BJ (cell line): ENCODE data around the gene PTPRM. TPM values are rescaled to one million over a fixed set of nuclear protein-coding genes. Genes with fewer than 3 reads are reported as not detected.

Experiments
- CTCF ChIA-PET: fragments of 350-600 bp; formaldehyde crosslinking; extraction: SDS; loops from one replicate; lab custom pipeline; 2021; ENCODE audit warnings: antibody characterized with exemption, inconsistent platforms; lab: Yijun Ruan, JAX
- POLR2A ChIA-PET: fragments of 300-600 bp; sonication (Branson Sonifier 250); formaldehyde crosslinking; extraction: SDS; loops from one replicate; lab custom pipeline; 2021; ENCODE audit warnings: antibody characterized with exemption; lab: Charles Lee
- DNase-seq: peaks from one replicate; pipeline ENCODE4 v3.0.0-alpha.2; 2011; ENCODE audit warnings: low read depth
- H3K27me3 ChIP-seq: 2 replicates; pipeline ENCODE4 v1.6.0; 2011; ENCODE audit warnings: low read length; ENCODE audit not compliant: control insufficient read depth, insufficient read depth
- H3K36me3 ChIP-seq: 2 replicates; pipeline ENCODE4 v1.5.1; 2011; ENCODE audit warnings: low read length; ENCODE audit not compliant: control insufficient read depth, insufficient read depth
- H3K4me3 ChIP-seq: 2 replicates; pipeline ENCODE4 v1.5.1; 2011; ENCODE audit warnings: low read depth, mild to moderate bottlenecking, control low read depth, low read length
- polyA plus RNA-seq: library from polyadenylated mRNA; depleted of rRNA; stranded (reverse); fragments of >200 nt; gene quantifications from 2 replicates; pipeline ENCODE4 v1.2.3, GENCODE V29; 2011
- TF ChIP-seq, protein P1 (sequence below): IDR thresholded peaks from 2 replicates; pipeline ENCODE4 v1.5.1; 2011; ENCODE audit warnings: low read depth, mild to moderate bottlenecking, control low read depth, inconsistent platforms, low read length, moderate library complexity; ENCODE audit not compliant: insufficient read depth

Gene PTPRM
- polyA plus RNA-seq, 1 experiment: 149 TPM

DNA sequence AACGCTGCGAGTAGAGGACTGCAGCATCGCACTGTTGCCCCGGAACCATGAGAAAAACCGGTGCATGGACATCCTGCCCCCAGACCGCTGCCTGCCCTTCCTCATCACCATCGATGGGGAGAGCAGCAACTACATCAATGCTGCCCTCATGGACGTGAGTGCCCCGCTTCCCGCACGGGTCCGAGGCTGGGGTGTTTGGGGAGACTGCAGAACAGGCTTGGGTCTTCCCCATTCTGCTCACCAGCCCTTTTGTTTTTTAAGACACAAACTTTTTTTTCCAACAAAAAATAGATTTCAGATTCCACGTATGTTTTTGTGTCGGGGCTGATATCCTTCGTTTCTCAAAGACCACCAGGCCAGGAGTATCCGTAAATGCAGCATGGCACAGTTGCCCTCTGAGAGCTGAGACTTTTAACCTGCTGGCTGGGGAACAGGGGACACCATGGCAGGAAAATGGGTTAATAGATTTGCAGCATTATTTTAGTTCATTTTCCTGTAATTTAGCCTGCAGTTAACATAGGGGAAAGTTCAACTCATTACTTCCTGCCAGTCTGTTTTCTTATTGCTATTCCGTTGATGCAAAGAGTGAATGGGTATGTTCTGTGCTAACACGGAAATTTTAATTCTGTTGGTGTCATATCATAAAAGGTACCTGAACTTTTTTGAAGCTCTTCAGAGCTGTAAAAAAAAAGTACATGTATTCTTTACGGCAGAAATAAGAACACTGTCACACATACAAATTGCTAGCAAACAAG, 812.2 kb downstream of the PTPRM start:
- Histone ChIP-seq H3K4me3 (no peak overlapping the region), H3K36me3 (peaks cover 7% of the 10 kb centered on the region), H3K27me3 (no peaks in the 10 kb centered on the region)
- CTCF ChIA-PET: interaction anchor here (0.6 to 1.9 kb wide), 2 partner anchors 10 to 1024 kb away, joined by 3 to 10 read pairs; no protein-coding TSS in a partner anchor
- DNase-seq: no peak
- TF ChIP-seq, protein P1, sequence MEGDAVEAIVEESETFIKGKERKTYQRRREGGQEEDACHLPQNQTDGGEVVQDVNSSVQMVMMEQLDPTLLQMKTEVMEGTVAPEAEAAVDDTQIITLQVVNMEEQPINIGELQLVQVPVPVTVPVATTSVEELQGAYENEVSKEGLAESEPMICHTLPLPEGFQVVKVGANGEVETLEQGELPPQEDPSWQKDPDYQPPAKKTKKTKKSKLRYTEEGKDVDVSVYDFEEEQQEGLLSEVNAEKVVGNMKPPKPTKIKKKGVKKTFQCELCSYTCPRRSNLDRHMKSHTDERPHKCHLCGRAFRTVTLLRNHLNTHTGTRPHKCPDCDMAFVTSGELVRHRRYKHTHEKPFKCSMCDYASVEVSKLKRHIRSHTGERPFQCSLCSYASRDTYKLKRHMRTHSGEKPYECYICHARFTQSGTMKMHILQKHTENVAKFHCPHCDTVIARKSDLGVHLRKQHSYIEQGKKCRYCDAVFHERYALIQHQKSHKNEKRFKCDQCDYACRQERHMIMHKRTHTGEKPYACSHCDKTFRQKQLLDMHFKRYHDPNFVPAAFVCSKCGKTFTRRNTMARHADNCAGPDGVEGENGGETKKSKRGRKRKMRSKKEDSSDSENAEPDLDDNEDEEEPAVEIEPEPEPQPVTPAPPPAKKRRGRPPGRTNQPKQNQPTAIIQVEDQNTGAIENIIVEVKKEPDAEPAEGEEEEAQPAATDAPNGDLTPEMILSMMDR: no peak
- POLR2A ChIA-PET: no interaction called here

DNA sequence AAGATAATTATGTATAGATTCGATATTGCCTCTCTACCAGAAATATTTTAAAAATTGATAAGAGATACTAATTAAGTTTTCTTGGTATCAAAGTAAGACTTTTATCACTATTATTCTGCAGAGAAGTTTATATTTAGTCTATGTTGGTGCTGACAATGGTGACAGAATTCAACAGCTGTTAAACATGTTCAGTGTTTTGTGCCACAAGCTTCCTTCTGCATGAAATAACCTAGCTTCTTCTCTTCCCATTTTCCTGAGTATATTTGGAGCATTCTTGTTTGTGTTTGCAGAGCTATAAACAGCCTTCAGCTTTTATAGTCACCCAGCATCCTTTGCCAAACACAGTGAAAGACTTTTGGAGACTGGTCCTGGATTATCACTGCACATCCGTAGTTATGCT, 812.9 kb downstream of the PTPRM start:
- CTCF ChIA-PET: interaction anchor here (1.9 kb wide), 1 partner anchor 9 kb away, joined by 10 read pairs; no protein-coding TSS in a partner anchor
- peaks cover 11% of the 10 kb centered on the region for H3K36me3 ChIP-seq
- H3K4me3 ChIP-seq: no peak overlapping the region
- TF ChIP-seq, protein P1: no peak
- H3K27me3 ChIP-seq: no peaks in the 10 kb centered on the region
- POLR2A ChIA-PET: no interaction called here
- DNase-seq: no peak

DNA sequence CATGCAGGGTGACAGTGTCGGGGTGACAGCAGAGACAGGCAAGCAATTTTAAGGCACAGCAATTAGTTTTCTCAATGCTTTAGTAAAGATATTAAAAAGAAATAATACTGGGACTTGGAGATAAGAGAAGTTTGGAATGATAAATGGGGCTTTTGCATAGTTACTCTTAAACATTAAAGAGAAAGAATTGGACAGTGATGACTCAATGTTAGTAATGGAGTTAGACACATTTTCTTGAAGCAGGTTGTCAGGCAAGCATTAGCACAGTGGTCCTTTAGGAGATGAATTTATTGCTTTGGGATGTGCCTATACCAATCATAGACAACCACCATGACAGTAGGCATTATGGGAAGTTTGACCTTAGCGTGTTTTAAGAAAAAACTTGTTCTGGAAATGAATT, 813.8 kb downstream of the PTPRM start:
- CTCF ChIA-PET: interaction anchor here (1.1 to 1.9 kb wide), 3 partner anchors 9 to 591 kb away, joined by 3 to 10 read pairs (median 3); no protein-coding TSS in a partner anchor
- no peak for DNase-seq
- Histone ChIP-seq H3K36me3 (peaks cover 13% of the 10 kb centered on the region), H3K27me3 (no peaks in the 10 kb centered on the region), H3K4me3 (no peak overlapping the region)
- TF ChIP-seq, protein P1: no peak
- POLR2A ChIA-PET: no interaction called here

DNA sequence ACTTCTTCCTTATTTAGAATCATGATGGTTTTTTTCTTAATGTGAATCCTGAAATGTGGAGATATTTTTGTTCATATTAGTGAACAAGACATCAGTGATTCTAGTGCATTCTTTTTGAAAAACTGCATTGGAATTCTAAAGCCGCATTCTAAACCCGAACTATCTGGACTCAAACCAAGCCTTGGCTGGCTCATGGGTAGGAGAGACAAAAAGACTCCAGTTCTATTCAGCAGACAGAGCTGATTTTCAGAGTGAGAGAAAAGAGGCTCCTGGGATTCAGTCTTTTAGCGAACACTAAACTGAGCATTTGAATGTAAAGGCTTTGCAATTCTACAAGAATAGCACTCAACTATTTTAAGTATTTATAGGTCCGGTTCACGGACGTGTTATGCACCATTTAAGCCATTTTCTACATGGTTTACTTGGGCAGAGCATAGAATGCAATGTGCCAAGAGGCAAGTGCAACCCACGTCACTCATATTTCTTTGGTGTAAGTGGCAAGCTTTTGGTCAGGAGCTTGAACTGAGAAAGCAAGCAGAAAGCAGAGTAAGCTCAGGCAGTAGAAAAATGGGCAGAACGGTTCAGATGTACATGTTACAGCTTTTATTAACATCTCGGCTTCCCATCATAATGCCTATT, 814.8 kb downstream of the PTPRM start:
- H3K4me3 ChIP-seq: no peak overlapping the region
- peaks cover 15% of the 10 kb centered on the region for H3K36me3 ChIP-seq
- CTCF ChIA-PET: interaction anchor here (1.0 to 1.3 kb wide), 3 partner anchors 9 to 592 kb away, joined by 3 to 4 read pairs (median 3); no protein-coding TSS in a partner anchor
- no peak for DNase-seq
- POLR2A ChIA-PET: no interaction called here
- H3K27me3 ChIP-seq: no peaks in the 10 kb centered on the region
- TF ChIP-seq, protein P1: no peak

DNA sequence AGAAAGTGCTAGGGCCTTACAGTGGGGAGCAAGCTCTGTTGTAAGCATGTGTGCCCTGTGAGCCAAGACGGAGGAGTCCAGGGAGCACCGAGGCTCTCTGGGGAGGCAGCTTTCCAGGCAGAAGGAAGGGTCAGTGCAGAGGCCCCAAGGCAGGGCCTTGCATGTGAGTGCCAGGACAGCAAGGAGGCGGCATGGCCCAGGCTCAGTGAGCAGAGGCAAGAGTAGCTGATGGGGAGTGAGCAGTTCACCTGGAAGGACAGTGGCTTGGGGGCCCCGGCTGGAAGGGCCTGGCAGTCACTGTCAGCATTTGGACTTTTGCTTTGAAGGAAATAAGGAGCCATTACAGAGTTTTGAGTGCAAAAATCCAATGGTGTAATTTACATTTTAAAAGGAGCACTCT, 818.3 kb downstream of the PTPRM start:
- DNase-seq: no peak
- ChIA-PET CTCF (no interaction called here), POLR2A (no interaction called here)
- Histone ChIP-seq H3K36me3 (peaks cover 13% of the 10 kb centered on the region), H3K27me3 (no peaks in the 10 kb centered on the region), H3K4me3 (no peak overlapping the region)
- TF ChIP-seq, protein P1: no peak
